Caco-2 (cell line): ENCODE measurements around the gene ENDOG. TPM values are rescaled to one million over a fixed set of nuclear protein-coding genes. Genes with fewer than 3 reads are reported as not detected.

Source experiments
- BruUV-seq: library from RNA; stranded (reverse); fragments of 400-500 nt; replicated peaks from 2 replicates; lab custom pipeline; 2021; lab: Mats Ljungman, UMichigan
- CTCF ChIA-PET: fragments of 300-600 bp; sonication (Branson Sonifier 250); formaldehyde crosslinking; loops from one replicate; lab custom pipeline; 2022; ENCODE audit warnings: antibody characterized with exemption; lab: Charles Lee
- POLR2A ChIA-PET: fragments of 300-600 bp; sonication (Branson Sonifier 250); formaldehyde crosslinking; loops from one replicate; lab custom pipeline; 2022; ENCODE audit warnings: antibody characterized with exemption; lab: Charles Lee
- DNase-seq, 2 experiments: peaks; one replicate each; pipeline versions ENCODE4 v3.0.0 to v3.0.0-alpha.2; 2020 to 2022
- H3K27me3 ChIP-seq: replicated peaks from 2 replicates; pipeline ENCODE4 v1.6.0; 2011; ENCODE audit warnings: low read length; ENCODE audit not compliant: control insufficient read depth, insufficient read depth
- H3K36me3 ChIP-seq: 2 replicates; pipeline ENCODE4 v1.5.1; 2011; ENCODE audit warnings: low read length; ENCODE audit not compliant: control insufficient read depth, insufficient read depth
- H3K4me1 ChIP-seq: fragments of 250-450 bp; sonication (Bioruptor Pico); 2 replicates; pipeline ENCODE4 v1.5.1; 2020; ENCODE audit warnings: mild to moderate bottlenecking
- H3K4me3 ChIP-seq: 2 replicates; pipeline ENCODE4 v1.5.1; 2011; ENCODE audit warnings: low read depth, mild to moderate bottlenecking, control low read depth, low read length
- H3K9me3 ChIP-seq: fragments of 250-450 bp; sonication (Bioruptor Pico); 2 replicates; pipeline ENCODE4 v1.5.1; 2020; ENCODE audit warnings: mild to moderate bottlenecking, moderate library complexity
- H3K27ac Mint-ChIP-seq: one replicate; pipeline ENCODE4 v1.8.0; 2022; ENCODE audit warnings: mixed read lengths; ENCODE audit not compliant: unreplicated experiment
- H3K27me3 Mint-ChIP-seq: one replicate; pipeline ENCODE4 v1.8.0; 2022; ENCODE audit warnings: mixed read lengths; ENCODE audit not compliant: insufficient read depth, unreplicated experiment
- H3K36me3 Mint-ChIP-seq: one replicate; pipeline ENCODE4 v1.8.0; 2022; ENCODE audit warnings: mild to moderate bottlenecking, mixed read lengths; ENCODE audit not compliant: insufficient read depth, unreplicated experiment
- H3K4me1 Mint-ChIP-seq: one replicate; pipeline ENCODE4 v1.8.0; 2022; ENCODE audit warnings: low read depth, mixed read lengths; ENCODE audit not compliant: unreplicated experiment
- H3K4me3 Mint-ChIP-seq: one replicate; pipeline ENCODE4 v1.8.0; 2022; ENCODE audit warnings: mild to moderate bottlenecking, moderate library complexity, mixed read lengths; ENCODE audit not compliant: unreplicated experiment
- H3K9me3 Mint-ChIP-seq: one replicate; pipeline ENCODE4 v1.8.0; 2022; ENCODE audit warnings: mixed read lengths; ENCODE audit not compliant: unreplicated experiment
- CTCF ChIP-seq, 2 experiments: fragments of 200-600 bp in 1 of 2; IDR thresholded peaks; 1 replicate in 1 of 2; 2 replicates in 1 of 2; pipeline versions ENCODE4 v1.5.1 to v1.8.0; 2011 to 2022; ENCODE audit warnings: antibody characterized with exemption in 1 of 2, control low read depth in 1 of 2, inconsistent platforms in 1 of 2, low read depth in 1 of 2, low read length in 1 of 2, mild to moderate bottlenecking in 1 of 2, moderate library complexity in 1 of 2; ENCODE audit not compliant: insufficient read depth in 1 of 2, severe bottlenecking in 1 of 2, unreplicated experiment in 1 of 2
- intact Hi-C: fragments of 100-400 bp; cut with micrococcal nuclease; formaldehyde crosslinking; loops from one replicate; pipeline ENCODE4 v1.10.0; 2022; ENCODE audit not compliant: unreplicated experiment
- total RNA-seq: library from RNA; stranded (reverse); gene quantifications from 2 replicates; pipeline ENCODE4 v1.2.3, GENCODE V29; 2022

ENDOG gene
- total RNA-seq, 1 experiment from 2014 or later, result 30.0 TPM

GRCh38 chr9:128809036-128809599 is 9.2 kb upstream of the ENDOG start:
- TF ChIP-seq CTCF (IDR thresholded peaks at IDR 0.05; ENCODE audit: insufficient read depth in 1 of 2, low read depth in 1 of 2, low read length in 1 of 2, severe bottlenecking in 1 of 2, unreplicated experiment in 1 of 2), result no peak
- H3K36me3 Mint-ChIP-seq, result peaks cover 10% of the 10 kb centered on the region
- no peak overlapping the region for H3K27ac Mint-ChIP-seq
- Histone ChIP-seq H3K27me3 (no peaks in the 10 kb centered on the region), H3K9me3 (no peaks in the 10 kb centered on the region), H3K4me1 (no peaks in the 10 kb centered on the region), H3K36me3 (no peaks in the 10 kb centered on the region; the same call in 1 of the 2 replicates), H3K4me3 (no peak overlapping the region)
- BruUV-seq, result no TSS peak
- H3K27me3 Mint-ChIP-seq, result no peaks in the 10 kb centered on the region
- no peak for DNase-seq
- no peaks in the 10 kb centered on the region for H3K9me3 Mint-ChIP-seq
- ChIA-PET POLR2A (interaction anchor here (0.8 kb wide), 1 partner anchor 118 kb away, joined by 4 read pairs; no protein-coding TSS in a partner anchor), CTCF (no interaction called here)
- H3K4me3 Mint-ChIP-seq, result no peak overlapping the region
- intact Hi-C loops, result no loop called here
- H3K4me1 Mint-ChIP-seq, result no peaks in the 10 kb centered on the region

GRCh38 chr9:128809831-128810230 is 8.5 kb upstream of the ENDOG start:
- peaks cover 13% of the 10 kb centered on the region for H3K36me3 Mint-ChIP-seq
- H3K4me3 ChIP-seq, result no peak overlapping the region
- no peak for DNase-seq
- H3K27ac Mint-ChIP-seq, result no peak overlapping the region
- no peaks in the 10 kb centered on the region for H3K27me3 ChIP-seq
- no peaks in the 10 kb centered on the region for H3K4me1 Mint-ChIP-seq
- no TSS peak for BruUV-seq
- H3K4me1 ChIP-seq, result no peaks in the 10 kb centered on the region
- TF ChIP-seq CTCF (IDR thresholded peaks at IDR 0.05; ENCODE audit: insufficient read depth in 1 of 2, low read depth in 1 of 2, low read length in 1 of 2, severe bottlenecking in 1 of 2, unreplicated experiment in 1 of 2), result no peak
- no peaks in the 10 kb centered on the region; the same call in 1 of the 2 replicates for H3K36me3 ChIP-seq
- no peaks in the 10 kb centered on the region for H3K27me3 Mint-ChIP-seq
- CTCF ChIA-PET, result no interaction called here
- intact Hi-C loops, result no loop called here
- POLR2A ChIA-PET, result no interaction called here
- H3K4me3 Mint-ChIP-seq, result no peak overlapping the region
- no peaks in the 10 kb centered on the region for H3K9me3 Mint-ChIP-seq
- no peaks in the 10 kb centered on the region for H3K9me3 ChIP-seq

- no peak overlapping the region for H3K4me3 Mint-ChIP-seq
- peaks cover 19% of the 10 kb centered on the region for H3K36me3 Mint-ChIP-seq
- H3K27me3 Mint-ChIP-seq, result no peaks in the 10 kb centered on the region
- no peaks in the 10 kb centered on the region for H3K4me1 Mint-ChIP-seq
- no peak for TF ChIP-seq CTCF (IDR thresholded peaks at IDR 0.05; ENCODE audit: insufficient read depth in 1 of 2, low read depth in 1 of 2, low read length in 1 of 2, severe bottlenecking in 1 of 2, unreplicated experiment in 1 of 2)
- no peaks in the 10 kb centered on the region for H3K27me3 ChIP-seq
- no peaks in the 10 kb centered on the region; the same call in 1 of the 2 replicates for H3K36me3 ChIP-seq
- H3K9me3 ChIP-seq, result no peaks in the 10 kb centered on the region
- H3K4me1 ChIP-seq, result no peaks in the 10 kb centered on the region
- ChIA-PET POLR2A (no interaction called here), CTCF (no interaction called here)
- intact Hi-C loops, result no loop called here
- no peak for DNase-seq
- H3K27ac Mint-ChIP-seq, result no peak overlapping the region
- no peak overlapping the region for H3K4me3 ChIP-seq
- BruUV-seq, result no TSS peak
- no peaks in the 10 kb centered on the region for H3K9me3 Mint-ChIP-seq
These were observed 7.4 kb upstream of the ENDOG start for GRCh38 chr9:128810873-128811272.
